ENCODE measurements around the gene ATM.

DNA sequence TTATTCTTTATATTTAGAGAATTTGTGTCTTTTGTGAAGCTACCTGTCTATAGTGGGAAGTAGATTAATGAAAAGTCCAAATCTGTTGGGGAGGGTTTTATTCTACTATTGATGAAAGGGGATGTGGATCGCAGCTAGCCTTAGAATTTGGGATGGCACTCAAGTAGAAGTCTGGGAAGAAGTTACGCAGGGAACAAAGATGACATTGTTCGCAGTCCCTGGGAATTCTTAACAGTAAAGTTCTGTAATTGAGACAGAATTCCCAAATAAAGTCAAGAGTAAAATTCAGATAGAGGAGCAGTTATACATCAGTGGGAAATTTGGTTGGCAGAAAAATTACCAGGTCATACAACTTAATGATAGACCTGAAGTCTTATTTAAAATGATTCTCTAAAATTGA lies 64.1 kb downstream of the ATM start:
- TF ChIP-seq, protein P1, sequence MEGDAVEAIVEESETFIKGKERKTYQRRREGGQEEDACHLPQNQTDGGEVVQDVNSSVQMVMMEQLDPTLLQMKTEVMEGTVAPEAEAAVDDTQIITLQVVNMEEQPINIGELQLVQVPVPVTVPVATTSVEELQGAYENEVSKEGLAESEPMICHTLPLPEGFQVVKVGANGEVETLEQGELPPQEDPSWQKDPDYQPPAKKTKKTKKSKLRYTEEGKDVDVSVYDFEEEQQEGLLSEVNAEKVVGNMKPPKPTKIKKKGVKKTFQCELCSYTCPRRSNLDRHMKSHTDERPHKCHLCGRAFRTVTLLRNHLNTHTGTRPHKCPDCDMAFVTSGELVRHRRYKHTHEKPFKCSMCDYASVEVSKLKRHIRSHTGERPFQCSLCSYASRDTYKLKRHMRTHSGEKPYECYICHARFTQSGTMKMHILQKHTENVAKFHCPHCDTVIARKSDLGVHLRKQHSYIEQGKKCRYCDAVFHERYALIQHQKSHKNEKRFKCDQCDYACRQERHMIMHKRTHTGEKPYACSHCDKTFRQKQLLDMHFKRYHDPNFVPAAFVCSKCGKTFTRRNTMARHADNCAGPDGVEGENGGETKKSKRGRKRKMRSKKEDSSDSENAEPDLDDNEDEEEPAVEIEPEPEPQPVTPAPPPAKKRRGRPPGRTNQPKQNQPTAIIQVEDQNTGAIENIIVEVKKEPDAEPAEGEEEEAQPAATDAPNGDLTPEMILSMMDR (IDR thresholded peaks at IDR 0.05), result no peak
- TF ChIP-seq EZH2 (IDR thresholded peaks at IDR 0.05; ENCODE audit: borderline replicate concordance, insufficient read depth, low read depth, low read length, poor library complexity, severe bottlenecking), result no peak
